ENCODE measurements around the gene RPS10. TPM values are rescaled to one million over a fixed set of nuclear protein-coding genes. Genes with fewer than 3 reads are reported as not detected.
A peak's percentile ranks its signal among the peaks of the same experiment; 100 is the strongest.

Gene RPS10
- total RNA-seq, 1 donor from 2014 or later, result 3,975 TPM

DNA sequence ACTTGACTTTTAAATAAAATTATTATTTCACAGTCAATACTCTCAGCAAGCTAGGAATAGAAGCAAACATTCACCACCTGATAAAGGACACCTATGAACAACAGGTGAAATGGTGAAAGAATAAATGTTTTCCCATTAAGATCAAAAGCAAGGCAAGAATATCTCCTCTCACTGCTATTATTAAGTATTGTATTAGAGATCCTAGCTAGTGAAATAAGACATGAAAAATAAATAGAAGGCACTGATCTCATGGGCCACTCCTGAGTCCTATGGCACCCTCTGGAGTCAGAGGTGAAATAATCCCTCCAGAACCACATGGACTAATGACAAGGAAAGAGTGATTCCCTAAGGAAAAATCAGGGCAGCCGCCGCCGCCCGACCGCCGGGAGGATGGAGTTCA, 29.4 kb downstream of the RPS10 start:
- no peaks in the 10 kb centered on the region for H3K36me3 ChIP-seq (ENCODE audit: control insufficient read depth, insufficient read depth, low read length)
- no peak for DNase-seq (ENCODE audit: low read depth)
- TF ChIP-seq, protein P1, sequence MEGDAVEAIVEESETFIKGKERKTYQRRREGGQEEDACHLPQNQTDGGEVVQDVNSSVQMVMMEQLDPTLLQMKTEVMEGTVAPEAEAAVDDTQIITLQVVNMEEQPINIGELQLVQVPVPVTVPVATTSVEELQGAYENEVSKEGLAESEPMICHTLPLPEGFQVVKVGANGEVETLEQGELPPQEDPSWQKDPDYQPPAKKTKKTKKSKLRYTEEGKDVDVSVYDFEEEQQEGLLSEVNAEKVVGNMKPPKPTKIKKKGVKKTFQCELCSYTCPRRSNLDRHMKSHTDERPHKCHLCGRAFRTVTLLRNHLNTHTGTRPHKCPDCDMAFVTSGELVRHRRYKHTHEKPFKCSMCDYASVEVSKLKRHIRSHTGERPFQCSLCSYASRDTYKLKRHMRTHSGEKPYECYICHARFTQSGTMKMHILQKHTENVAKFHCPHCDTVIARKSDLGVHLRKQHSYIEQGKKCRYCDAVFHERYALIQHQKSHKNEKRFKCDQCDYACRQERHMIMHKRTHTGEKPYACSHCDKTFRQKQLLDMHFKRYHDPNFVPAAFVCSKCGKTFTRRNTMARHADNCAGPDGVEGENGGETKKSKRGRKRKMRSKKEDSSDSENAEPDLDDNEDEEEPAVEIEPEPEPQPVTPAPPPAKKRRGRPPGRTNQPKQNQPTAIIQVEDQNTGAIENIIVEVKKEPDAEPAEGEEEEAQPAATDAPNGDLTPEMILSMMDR (IDR thresholded peaks at IDR 0.05; ENCODE audit: insufficient read depth, low read length, poor library complexity, severe bottlenecking), result no peak
- H3K27me3 ChIP-seq (ENCODE audit: control insufficient read depth, insufficient read depth, low read length), result no peaks in the 10 kb centered on the region
- no peak overlapping the region for H3K4me3 ChIP-seq (ENCODE audit: low read depth, low read length)

DNA sequence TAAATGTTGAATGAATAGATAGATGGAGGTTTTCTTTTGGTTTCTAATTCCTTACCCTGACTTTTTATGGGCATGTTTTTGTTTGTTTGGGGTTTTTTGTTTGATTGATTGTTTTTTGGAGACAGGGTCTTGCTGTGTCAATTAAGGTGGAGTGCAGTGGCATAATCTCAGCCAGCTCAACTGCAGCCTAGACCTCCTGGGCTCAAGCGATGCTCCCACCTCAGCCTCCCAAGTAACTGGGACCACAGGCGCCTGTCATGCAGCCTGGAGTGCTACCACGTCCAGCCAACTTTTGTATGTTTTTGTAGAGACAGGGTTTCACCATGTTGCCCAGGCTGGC, 31.9 kb downstream of the RPS10 start:
- Histone ChIP-seq H3K4me3 (ENCODE audit: low read depth, low read length) (no peak overlapping the region), H3K27me3 (ENCODE audit: control insufficient read depth, insufficient read depth, low read length) (no peaks in the 10 kb centered on the region), H3K36me3 (ENCODE audit: control insufficient read depth, insufficient read depth, low read length) (no peaks in the 10 kb centered on the region)
- DNase-seq (ENCODE audit: low read depth), result no peak
- TF ChIP-seq, protein P1 (IDR thresholded peaks at IDR 0.05; ENCODE audit: insufficient read depth, low read length, poor library complexity, severe bottlenecking), result no peak

DNA sequence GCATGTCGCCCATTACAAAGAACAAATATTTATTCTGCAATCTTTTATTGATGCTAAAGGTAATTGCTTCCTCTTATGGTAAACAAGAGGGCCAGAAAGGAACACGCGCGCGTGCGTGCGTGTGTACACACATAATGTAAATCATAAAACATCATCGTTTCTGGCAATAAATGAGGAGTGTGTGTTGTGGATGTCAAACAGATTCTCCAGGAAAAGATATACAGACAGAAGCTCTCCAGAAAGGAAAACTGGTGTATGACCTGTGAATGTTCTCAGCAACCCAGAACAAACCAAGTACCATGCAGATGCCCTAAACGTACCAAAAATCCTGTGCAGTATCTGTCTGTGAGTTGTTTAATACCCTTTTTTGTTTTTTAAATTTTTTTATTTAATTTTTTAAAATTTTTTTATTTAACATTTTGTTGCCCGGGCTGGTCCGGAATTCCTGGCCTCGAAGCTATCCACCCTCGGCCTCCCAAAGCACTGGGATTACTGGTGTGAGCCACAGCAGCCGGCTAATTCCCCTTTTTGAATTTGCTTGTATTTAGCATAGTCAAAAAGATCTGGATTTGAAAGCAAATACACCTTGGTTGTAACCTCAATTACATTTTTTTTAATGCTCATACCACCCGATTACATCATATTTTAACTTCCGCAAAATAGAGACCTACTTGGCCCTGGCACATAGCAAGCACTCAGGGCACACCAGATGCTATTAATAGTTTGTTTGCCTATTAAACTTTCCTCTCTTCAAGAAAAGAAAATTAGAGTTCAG, 32.5 kb downstream of the RPS10 start:
- no peaks in the 10 kb centered on the region for H3K27me3 ChIP-seq (ENCODE audit: control insufficient read depth, insufficient read depth, low read length)
- peak overlapping the region; percentile 94 for H3K4me3 ChIP-seq (ENCODE audit: low read depth, low read length)
- TF ChIP-seq, protein P1 (IDR thresholded peaks at IDR 0.05; ENCODE audit: insufficient read depth, low read length, poor library complexity, severe bottlenecking), result no peak
- DNase-seq (ENCODE audit: low read depth), result no peak
- no peaks in the 10 kb centered on the region for H3K36me3 ChIP-seq (ENCODE audit: control insufficient read depth, insufficient read depth, low read length)

DNA sequence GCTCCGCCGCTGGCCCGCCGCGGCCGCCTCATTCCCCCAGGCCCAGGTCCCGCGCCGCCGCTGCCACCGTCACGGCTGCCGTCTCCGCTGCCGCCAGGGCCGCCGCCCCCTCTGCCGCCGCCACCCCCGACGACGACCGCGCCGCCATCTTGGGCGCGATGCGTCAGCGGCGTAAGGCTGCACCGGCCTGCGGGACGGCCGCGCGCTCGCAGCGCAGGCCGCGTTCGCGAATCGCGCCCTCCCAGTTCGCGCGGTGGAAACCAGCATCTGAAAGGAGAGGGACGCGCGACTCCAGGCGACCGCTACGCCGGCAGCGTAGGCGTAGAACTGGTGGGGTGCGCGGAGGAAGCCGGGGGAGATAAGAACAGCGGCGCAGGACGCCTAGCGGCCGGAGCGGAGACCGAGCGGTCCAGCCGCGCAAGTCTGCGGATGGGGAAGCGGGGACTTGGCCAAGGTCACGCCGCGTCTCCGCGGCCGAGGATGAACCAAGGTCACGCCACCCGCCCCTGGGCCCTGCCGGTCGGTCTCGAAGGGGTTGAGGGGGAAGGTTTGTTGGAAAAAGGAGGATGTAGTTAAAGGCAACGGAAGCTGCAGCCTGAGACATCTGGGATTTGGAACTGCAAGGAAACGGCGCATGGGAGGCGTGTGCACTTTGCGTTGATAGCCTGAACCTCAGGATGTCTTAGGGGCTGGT, 33.2 kb downstream of the RPS10 start, which contains the start of gene NUDT3:
Gene NUDT3 (minus strand): TSS at position 173 of the 694 bp plus-strand sequence. CDS start 307 bp downstream, outside the sequence.
- Histone ChIP-seq H3K4me3 (ENCODE audit: low read depth, low read length) (peak within 1 kb of the TSS; percentile 94), H3K27me3 (ENCODE audit: control insufficient read depth, insufficient read depth, low read length) (no peaks in the 10 kb centered on the region), H3K36me3 (ENCODE audit: control insufficient read depth, insufficient read depth, low read length) (no peaks in the 10 kb centered on the region)
- DNase-seq (ENCODE audit: low read depth), result peak; percentile 42
- TF ChIP-seq, protein P1 (IDR thresholded peaks at IDR 0.05; ENCODE audit: insufficient read depth, low read length, poor library complexity, severe bottlenecking), result peak; percentile 84

DNA sequence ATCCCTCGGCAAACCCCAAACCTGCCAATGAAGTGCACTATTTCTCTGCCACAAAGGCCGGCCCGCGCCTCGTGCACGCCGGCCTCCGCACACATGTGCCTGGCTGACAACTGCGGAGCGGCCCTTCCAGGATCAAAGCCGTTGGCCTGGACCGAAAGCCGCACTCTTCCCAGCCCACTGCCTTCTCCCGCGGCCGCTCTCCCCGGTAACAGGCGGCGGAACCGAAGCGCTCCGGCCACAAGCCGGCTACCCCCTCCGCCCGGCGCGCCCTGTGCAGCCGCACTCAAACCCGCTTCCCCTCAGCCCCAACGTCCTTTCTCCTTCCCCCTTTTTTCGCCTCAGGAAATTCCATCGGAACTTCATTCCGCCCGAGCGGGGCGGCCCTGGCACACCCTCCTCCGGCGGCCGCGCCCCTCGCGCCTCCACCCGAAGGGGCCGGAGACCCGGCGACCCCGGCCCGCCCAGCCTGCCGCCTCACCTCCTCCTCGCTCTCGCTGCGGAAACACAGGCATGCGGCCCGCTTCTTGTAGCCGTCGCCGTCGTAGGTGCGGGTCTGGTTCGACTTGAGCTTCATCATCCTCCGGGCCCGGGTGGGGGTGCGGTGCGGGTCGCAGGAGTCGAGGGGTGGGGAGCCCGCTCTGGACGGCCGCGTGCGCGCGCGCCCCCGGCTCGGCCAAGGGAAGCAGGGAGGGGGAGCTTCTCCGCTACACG, 33.9 kb downstream of the RPS10 start:
- peak overlapping the region; percentile 94 for H3K4me3 ChIP-seq (ENCODE audit: low read depth, low read length)
- TF ChIP-seq, protein P1 (IDR thresholded peaks at IDR 0.05; ENCODE audit: insufficient read depth, low read length, poor library complexity, severe bottlenecking), result no peak
- H3K27me3 ChIP-seq (ENCODE audit: control insufficient read depth, insufficient read depth, low read length), result no peaks in the 10 kb centered on the region
- no peaks in the 10 kb centered on the region for H3K36me3 ChIP-seq (ENCODE audit: control insufficient read depth, insufficient read depth, low read length)
- DNase-seq (ENCODE audit: low read depth), result no peak

All from kidney epithelial cell (primary cell).